Measurements from ENCODE around the gene ATG14.

ATG14 gene

DNA sequence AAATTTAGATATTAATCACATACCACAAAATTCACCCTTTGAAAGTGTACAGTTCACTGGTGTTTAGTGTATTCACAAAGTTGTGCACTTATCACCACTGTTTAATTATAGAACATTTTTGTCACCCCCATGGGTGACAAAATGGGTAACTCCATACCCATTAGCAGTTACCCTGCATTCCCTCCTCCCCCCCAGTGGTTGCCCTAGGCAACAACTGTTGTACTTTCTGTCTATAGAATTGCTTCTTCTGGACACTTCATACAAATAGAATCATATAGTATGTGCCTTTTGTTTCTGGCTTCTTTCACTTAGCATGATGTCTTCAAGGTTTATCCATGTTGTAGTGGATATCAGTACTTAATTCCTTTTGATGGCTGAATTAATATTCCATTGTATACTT lies 87.7 kb downstream of the ATG14 start:
- TF ChIP-seq, protein P1, sequence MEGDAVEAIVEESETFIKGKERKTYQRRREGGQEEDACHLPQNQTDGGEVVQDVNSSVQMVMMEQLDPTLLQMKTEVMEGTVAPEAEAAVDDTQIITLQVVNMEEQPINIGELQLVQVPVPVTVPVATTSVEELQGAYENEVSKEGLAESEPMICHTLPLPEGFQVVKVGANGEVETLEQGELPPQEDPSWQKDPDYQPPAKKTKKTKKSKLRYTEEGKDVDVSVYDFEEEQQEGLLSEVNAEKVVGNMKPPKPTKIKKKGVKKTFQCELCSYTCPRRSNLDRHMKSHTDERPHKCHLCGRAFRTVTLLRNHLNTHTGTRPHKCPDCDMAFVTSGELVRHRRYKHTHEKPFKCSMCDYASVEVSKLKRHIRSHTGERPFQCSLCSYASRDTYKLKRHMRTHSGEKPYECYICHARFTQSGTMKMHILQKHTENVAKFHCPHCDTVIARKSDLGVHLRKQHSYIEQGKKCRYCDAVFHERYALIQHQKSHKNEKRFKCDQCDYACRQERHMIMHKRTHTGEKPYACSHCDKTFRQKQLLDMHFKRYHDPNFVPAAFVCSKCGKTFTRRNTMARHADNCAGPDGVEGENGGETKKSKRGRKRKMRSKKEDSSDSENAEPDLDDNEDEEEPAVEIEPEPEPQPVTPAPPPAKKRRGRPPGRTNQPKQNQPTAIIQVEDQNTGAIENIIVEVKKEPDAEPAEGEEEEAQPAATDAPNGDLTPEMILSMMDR (IDR thresholded peaks at IDR 0.05), result no peak
- Mint-ChIP-seq H3K4me1 (peaks cover 2% of the 10 kb centered on the region), H3K27me3 (ENCODE audit: low read depth, poor library complexity) (no peaks in the 10 kb centered on the region), H3K9me3 (peaks cover 15% of the 10 kb centered on the region), H3K27ac (no peak overlapping the region), H3K36me3 (ENCODE audit: low read depth) (peaks cover 47% of the 10 kb centered on the region), H3K4me3 (no peak overlapping the region)
- DNase-seq, result no peak

DNA sequence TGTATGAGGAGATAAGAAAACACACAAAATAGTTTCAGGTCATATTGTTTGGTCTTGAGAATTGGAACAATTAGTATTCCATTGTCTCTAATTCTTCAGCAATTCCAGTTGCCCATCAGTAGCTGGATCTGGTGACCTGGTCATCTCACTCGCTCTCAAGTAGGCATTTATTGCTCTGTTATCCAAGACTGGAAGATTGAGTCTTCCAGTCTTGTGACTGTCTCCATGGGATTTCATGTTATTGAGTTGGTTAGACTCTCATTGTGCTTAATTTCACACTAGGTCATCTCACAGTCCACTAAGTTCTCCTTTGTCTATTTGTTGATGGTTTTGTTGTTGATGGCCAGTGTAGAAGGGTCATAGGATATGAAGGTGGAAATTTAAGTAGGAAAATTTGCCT lies 92.9 kb downstream of the ATG14 start:
- peaks cover 28% of the 10 kb centered on the region for H3K9me3 Mint-ChIP-seq

DNA sequence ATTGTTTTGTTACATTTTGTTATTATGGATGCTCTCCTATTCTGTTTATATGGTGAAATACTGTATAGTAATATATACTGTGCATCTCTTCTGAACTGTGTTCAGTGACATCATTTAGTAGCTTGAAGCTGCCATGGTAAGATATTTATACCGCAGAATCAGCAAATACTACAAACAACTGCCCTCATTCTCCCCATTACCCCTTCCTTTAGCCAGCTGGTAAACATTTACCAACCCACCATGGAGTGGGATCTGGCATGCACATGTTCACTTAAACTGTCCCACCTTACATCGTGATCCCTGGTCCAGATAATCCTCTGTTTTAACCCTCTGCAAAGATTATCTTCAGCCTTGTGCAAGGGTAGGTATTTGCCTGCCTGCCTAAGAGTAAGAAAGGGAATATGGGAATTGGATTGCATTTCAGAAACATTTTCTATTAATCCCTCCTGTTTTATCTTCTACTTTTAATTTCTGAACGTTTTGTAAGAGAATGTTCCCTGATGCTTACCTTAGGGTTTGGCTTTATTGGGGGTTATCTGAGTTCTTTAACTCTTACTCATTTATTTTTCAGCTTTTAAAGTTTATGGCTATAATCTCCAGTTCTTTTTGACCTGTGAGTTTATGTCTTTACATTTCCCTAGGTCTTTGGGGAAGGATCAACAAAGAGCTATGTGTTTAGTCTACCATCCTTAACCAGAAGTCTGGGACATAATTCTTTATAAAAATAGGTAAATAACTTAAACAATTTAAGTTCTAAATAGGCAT lies 93.9 kb downstream of the ATG14 start:
- no peak for DNase-seq
- TF ChIP-seq, protein P1 (IDR thresholded peaks at IDR 0.05), result no peak
- H3K27ac Mint-ChIP-seq, result peak overlapping the region; percentile 15
- H3K9me3 Mint-ChIP-seq, result peaks cover 34% of the 10 kb centered on the region
- H3K4me1 Mint-ChIP-seq, result peaks cover 10% of the 10 kb centered on the region
- no peak overlapping the region for H3K4me3 Mint-ChIP-seq
- H3K27me3 Mint-ChIP-seq (ENCODE audit: low read depth, poor library complexity), result no peaks in the 10 kb centered on the region
- H3K36me3 Mint-ChIP-seq (ENCODE audit: low read depth), result peaks cover 68% of the 10 kb centered on the region

More for the DNA sequence above, 92.9 kb downstream of the ATG14 start:
- TF ChIP-seq, protein P1 (IDR thresholded peaks at IDR 0.05), result no peak
- peaks cover 63% of the 10 kb centered on the region for H3K36me3 Mint-ChIP-seq (ENCODE audit: low read depth)
- no peak for DNase-seq
- no peaks in the 10 kb centered on the region for H3K27me3 Mint-ChIP-seq (ENCODE audit: low read depth, poor library complexity)
- H3K4me1 Mint-ChIP-seq, result peaks cover 10% of the 10 kb centered on the region
- no peak overlapping the region for H3K4me3 Mint-ChIP-seq
- H3K27ac Mint-ChIP-seq, result no peak overlapping the region

DNA sequence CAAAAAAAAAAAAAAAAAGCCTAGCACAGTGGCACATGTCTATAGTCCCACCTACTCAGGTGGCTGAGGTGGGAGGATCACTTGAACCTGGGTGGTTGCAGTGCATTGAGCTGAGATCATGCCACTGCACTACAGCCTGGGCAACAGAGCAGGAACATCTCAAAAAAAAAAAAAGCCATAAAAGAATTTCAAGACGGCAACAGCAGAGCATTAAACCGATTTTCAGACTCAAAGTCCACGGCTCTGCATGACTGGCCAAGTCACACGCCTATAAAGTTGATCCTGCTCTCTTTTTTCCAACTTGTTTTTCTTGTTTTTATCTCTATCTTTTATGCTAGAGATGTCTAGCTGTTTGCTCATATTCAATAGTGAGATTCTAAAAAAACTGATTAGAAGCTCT lies 95.1 kb downstream of the ATG14 start:
- peaks cover 74% of the 10 kb centered on the region for H3K36me3 Mint-ChIP-seq (ENCODE audit: low read depth)
- no peak overlapping the region for H3K4me3 Mint-ChIP-seq
- H3K27me3 Mint-ChIP-seq (ENCODE audit: low read depth, poor library complexity), result no peaks in the 10 kb centered on the region
- peak overlapping the region; percentile 94 for H3K27ac Mint-ChIP-seq
- H3K4me1 Mint-ChIP-seq, result peaks cover 10% of the 10 kb centered on the region
- TF ChIP-seq, protein P1 (IDR thresholded peaks at IDR 0.05), result no peak
- no peak for DNase-seq
- H3K9me3 Mint-ChIP-seq, result peaks cover 41% of the 10 kb centered on the region

All from nephron progenitor cell (in vitro differentiated cells).